HG03025 (cell line): ENCODE measurements around the gene GASK1A.
"Not testable (repeated sequence)": the region's sequence is repeated elsewhere in the genome, so short reads cannot be mapped to it uniquely, and the experiment has no call there.

ENCODE experiments used
- ATAC-seq: cut with Tn5 transposase; IDR thresholded peaks from one replicate; pipeline ENCODE4 v1.9.1; 2021; ENCODE audit warnings: mild to moderate bottlenecking, moderate library complexity; ENCODE audit not compliant: unreplicated experiment, low FRiP score

The GASK1A gene

DNA sequence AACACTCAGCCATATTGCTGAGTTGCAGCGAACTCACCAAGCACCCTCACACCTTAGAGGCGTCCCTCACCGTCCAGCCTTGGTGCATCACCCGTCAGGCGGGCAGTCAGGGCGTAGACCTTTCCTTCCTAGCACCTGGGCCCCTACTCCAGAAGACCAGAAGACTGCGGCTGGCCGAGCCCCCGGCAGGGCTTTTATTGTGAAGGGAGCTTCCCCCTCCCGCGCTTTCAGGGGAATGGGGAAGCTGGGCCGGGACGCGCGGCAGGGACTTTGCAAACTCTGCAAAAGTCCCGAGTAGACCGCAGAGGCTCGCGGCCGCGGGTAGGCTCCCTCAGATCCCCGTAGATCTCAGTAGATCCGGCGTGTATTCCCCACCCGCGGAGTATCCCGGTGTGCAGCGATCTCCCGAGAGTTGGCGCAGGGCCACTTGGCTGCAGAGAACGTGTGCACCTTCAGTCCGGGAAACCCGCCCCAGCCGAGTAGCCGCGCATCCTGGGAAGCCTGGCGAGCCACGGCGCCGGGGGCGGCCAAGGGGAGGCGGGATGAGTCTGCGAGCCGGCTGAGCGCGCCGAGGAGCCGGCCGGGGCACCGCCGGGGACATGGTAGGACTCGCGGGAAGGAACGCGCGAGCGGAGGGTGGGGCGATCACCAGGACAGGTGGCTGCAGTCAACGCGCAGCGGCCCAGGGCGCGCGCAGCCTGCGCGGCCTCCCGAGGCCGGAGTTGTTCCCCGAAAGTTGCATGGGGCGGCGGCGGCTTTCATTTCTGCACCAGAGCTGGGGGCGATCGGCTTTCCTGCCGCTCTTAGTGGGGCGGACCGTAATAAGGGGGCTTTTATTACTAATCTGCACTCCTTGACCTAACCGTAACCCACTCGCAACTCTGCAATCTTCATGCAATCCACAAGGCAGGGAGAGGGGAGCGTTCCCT, at the start of gene GASK1A:
TSS of gene GASK1A (plus strand) at position 268 of the 929 bp plus-strand sequence. CDS start at position 600, 332 bp downstream.
- ATAC-seq: no peak

GRCh38 chr3:42934111-42934510, 45.0 kb upstream of the GASK1A start:
- ATAC-seq: no peak

- ATAC-seq: no peak
These were observed 44.2 kb upstream of the GASK1A start for GRCh38 chr3:42934910-42935309.

DNA sequence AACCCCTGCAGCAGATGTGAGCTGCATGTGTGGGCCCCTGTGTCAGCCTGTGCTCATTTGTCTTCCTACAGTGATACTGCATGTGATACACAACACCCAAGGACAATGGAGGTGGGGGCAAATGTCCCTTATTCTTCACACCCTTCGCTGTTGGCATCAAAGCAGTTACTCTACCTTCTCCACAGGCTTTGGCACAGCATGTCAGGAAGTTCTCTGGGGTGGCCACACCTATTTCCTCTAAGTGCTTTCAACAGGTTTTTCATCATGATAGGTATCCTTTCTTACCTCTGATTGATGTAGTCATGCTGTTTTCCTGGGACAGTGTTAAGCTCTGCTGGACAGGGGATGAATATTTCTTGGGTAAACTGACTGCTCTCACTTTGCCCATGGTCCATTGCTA, 43.6 kb upstream of the GASK1A start:
- ATAC-seq: no peak

DNA sequence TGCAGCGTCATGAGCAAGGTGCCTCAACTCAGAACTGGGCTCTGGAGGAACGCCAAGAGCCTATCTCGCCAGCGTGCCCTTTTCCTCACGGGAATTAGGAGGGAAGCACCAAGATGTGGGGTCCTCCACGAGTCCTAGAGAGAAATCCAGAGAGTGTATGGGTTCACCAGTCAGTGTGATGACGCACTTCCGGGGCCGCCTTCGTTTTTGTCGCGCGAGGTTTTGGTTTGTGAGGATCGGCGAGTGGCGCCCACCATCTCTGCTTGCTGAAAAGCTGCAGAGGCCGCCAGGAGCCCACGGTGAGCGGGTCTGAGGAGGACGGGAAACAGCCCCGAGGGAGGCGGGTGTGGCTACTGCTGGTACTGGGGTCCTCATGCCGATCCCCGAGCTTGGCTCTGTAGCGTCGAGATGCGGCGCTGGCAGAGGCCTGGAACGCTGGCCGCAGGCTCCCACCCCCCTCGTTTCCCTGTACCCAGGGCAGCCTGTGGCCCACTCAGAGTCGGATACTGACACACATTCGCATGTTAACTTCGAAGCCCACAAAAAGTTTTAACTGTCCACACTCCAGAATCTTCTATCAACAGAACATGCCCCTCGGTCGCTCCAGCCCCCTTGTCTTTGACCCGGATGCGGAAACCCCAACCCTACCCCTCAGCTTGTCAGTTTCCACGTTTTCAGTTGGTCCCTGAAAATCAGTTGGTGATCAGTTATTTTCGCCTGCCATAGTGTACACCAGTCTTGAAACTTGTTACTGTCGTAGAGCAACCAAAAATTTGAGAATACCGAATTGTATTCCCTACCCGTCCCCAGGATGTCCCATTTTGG, 42.7 kb upstream of the GASK1A start:
- ATAC-seq: no peak

DNA sequence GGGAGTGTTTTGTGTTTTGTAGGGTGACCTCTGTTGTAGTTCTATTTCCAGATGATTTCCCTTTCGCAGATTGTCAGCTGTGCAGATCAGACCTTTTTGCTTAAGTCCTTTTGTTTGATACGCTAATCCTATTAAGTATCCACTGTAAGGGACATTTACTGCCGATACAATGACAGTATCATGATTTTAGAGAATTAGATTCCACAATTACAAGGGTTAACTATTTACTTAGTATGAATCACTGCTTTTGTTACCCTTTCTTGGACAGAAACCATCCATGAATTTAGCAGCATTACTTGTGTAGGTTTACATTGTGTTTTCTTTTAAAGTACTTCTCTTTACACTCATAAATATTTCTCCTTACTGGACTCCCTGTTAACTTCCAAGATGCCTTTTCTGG, 41.8 kb upstream of the GASK1A start:
- no peak for ATAC-seq

GRCh38 chr3:42942693-42943092, 36.4 kb upstream of the GASK1A start:
- ATAC-seq: no peak

DNA sequence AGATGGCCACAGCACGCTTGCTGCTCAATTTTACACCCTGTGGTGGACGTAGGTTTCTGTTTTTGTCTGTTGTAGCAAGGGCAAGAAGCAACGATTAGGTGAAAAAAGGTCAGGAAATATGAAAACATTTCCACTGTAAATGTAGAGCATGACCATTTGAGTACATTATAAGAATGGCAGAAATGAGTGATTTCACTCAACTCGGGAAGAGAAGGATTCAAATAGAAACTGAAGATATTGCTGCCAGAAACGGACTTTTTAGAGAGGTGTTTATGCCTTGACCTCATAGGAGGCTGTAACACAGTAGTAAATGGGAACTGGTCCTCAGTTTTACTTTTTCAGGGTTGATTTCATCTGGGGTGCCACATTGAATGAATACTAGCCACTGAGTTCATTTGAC, 33.1 kb upstream of the GASK1A start:
- no peak for ATAC-seq

- ATAC-seq: no peak
These were observed 21.5 kb upstream of the GASK1A start for GRCh38 chr3:42957573-42957972.

DNA sequence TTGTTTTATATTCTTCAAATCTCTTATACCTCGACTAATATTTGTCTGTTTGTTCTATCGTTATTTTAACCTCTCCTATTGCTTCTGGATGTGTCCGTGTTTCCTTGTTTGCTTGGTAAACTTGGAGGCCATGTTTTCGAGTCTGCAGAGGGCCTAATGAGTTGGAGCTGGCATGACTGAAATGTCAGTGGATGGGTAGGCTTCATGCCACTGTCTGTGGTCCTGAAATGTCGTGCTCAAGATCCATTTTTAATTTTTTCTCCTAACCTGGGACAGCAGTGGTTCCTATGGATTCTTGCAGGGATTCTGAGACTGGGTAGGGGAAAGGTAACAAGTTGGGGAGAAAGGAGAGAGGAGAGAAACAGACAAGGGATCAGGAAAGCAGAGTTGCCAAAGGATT, 18.8 kb upstream of the GASK1A start:
- ATAC-seq: no peak

DNA sequence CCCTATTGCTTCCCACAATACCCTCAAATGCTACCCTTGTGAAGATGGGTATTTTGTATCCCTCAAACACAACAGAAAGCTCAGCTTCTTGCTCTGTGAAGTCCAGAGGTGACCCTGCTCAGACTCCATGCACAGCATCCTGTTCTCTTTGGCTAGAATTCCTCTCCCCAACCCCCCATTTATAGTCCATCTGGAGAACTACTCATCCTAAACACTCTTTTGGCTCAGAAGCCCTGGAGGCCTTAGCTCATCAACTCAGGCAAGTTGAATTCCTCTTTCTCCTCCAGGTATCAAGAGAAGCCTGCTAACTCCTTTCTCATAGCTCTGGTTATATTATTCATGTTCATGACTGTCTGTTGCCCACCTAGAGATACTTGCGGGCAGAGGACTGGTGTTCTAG, 18.3 kb upstream of the GASK1A start:
- ATAC-seq: no peak

DNA sequence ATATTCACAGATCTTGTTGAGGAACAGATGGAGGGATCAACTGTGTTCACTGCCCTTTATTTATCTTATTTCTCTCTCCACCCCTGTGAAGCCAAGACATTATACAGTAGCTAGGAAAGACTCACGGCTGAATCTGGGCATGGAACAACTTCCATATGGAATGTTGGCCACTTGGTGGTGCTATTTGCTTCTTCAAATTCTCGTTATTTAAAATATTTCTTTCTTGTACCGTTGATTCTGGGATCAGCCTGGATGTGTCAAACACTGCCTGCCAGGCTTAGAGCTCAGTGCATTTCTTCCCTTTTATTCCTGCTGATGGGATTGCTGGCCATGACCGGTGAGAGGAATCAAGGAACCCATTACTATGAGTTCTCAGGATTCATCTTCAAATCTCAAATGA, 17.5 kb upstream of the GASK1A start:
- no peak for ATAC-seq

DNA sequence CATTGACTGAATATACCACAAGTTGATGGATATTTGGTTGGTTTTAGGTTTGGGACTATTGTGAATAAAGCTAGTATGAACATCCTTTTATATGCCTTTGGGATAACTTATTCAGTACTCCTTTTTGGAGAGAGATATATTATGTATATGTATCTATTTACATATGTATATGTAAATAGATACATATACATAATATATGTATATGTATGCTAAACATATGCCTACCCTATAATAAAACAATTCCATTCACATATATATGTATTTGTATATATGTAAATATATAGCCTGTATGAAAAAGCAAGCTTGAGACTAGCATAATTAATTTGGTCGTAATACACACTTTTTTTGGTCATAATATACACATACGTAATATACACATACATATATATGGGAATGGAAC, 15.8 kb upstream of the GASK1A start:
- no peak for ATAC-seq

- ATAC-seq: no peak
These were observed 14.8 kb upstream of the GASK1A start for GRCh38 chr3:42964266-42964665.

DNA sequence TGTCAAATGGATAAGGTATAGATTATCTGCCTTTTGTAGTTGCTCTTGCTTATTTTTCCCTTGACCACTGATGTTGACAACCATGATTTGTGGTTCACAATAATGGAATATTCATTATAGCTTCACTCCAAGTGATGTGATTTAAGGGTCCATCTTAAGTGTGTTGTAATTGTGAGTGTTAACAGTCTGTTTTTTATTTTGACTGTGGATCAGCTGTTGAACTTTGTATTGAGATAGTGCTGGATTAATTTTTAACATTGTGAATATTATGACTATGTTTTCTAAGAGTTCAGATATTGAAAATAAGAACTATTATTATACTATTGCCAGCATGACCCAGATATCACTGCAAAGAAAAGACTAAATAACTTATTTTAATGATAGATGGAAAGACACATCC, 8.6 kb upstream of the GASK1A start:
- no peak for ATAC-seq

DNA sequence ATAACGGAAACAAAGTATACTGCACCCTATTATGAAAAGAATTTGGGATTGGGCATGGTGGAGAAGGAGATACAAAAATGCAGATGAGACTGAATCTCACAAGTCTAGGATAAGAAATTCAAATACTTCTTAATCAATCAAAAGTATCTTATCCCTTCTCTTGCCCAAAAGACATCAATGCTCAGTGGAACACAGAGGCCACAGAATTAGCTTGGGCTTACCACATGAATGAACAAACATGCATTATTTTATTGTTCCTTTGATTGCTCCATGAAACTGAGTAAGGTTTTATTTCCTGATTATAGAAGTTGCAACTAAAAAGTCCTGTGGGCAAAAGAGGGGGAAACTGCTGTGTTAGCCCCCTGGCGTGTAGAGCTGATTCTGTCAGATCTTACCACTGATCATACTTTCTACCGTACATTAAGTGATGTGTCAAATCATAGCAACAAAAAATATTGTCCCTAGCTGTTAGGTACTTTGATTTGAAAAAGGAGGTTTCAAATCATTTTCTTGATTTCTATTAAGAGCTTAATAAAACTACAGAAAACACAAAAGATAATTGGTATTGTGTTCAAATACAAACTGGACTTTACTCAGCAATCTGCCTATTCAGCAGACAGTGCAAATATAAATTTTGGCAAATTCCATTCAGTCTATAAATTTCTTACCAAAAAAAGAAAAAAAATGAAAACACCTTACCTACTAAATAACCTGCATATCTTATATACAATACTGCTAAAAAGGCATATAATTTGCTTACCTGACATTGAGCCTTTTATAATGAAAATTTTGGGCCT, 7.9 kb upstream of the GASK1A start:
- no peak for ATAC-seq

GRCh38 chr3:42974906-42975305, 4.2 kb upstream of the GASK1A start:
- ATAC-seq: not testable (repeated sequence)

- no peak for ATAC-seq
These were observed 3.7 kb upstream of the GASK1A start for GRCh38 chr3:42975456-42975855.

DNA sequence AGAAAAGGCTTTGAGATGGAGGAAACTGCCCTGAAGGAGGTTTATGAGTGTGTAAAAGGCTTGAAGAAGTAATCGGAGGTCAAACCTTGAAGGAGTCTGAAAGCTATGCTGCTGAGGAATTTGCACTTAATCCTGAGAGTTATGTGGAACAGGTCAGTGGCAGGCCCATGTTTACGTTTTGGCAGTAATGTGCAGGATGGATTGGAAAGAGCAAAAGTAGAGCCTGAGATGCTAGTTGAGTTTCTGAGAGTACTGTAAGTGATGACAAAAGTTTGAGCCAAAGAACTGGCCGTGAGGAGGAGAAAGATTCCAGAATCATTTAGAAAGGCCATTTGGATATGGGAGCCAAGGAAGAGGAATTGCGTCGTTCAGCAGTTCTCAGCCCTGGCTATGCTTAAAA, 3.2 kb upstream of the GASK1A start:
- no peak for ATAC-seq

DNA sequence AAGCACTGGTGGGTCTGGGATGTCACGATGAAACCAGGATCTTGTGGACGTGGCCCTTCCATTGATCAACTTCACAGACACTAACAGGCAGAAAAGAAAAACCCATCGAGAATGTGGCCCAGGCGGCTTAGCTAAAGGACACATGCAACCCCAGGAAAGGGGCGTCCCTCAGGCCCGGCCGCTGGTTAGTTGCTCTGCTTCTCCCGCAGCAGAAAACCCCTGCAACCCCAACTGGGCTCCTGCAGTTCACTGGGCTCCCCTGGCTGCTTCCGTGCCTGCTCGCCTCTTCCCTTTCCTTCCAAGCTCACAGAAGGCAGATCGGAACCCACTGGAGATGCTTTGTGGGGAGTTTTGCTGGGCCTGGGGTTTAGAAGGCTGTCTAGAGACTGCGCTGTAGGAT, 1.1 kb downstream of the GASK1A start:
- no peak for ATAC-seq

GRCh38 chr3:42980909-42981308, 1.8 kb downstream of the GASK1A start:
- ATAC-seq: no peak
